Tibial artery (tissue), 4 donors: ENCODE measurements around the gene MED23.

Source experiments
- DNase-seq, 2 donors: peaks; one replicate each; pipeline ENCODE4 v3.0.0-alpha.2; 2019
- H3K27ac ChIP-seq, 2 donors: fragments of 200-600 bp; sonication (generic) in 1 of 2; 1 replicate in 1 of 2; 2 replicates in 1 of 2; pipeline ENCODE4 v1.5.1; 2018 to 2019; ENCODE audit warnings: mild to moderate bottlenecking in 1 of 2
- H3K27me3 ChIP-seq, 2 donors: fragments of 200-600 bp; sonication (generic) in 1 of 2; one replicate each; pipeline versions ENCODE4 v1.5.1 to v1.6.0; 2016 to 2019
- H3K36me3 ChIP-seq, 3 donors: fragments of 200-600 bp; sonication (generic) in 2 of 3; one replicate each; pipeline ENCODE4 v1.5.1; 2016 to 2019; ENCODE audit warnings: mild to moderate bottlenecking in 2 of 3
- H3K4me1 ChIP-seq, 4 donors: fragments of 200-600 bp; sonication (generic) in 2 of 4; 1 replicate in 3 of 4; 2 replicates in 1 of 4; pipeline ENCODE4 v1.5.1; 2016 to 2019
- H3K4me3 ChIP-seq, 2 donors: fragments of 200-600 bp; sonication (generic) in 1 of 2; 1 replicate in 1 of 2; 2 replicates in 1 of 2; pipeline ENCODE4 v1.5.1; 2018 to 2019; ENCODE audit warnings: mild to moderate bottlenecking in 2 of 2
- H3K9me3 ChIP-seq, 3 donors: fragments of 200-600 bp; sonication (generic) in 1 of 3; one replicate each; pipeline ENCODE4 v1.5.1; 2016 to 2019
- intact Hi-C: fragments of 100-400 bp; cut with DNase I; formaldehyde crosslinking; loops from one replicate; pipeline ENCODE4 v1.15.0; 2023; ENCODE audit warnings: low total_unique reads
- TF ChIP-seq, protein P1 (sequence below), 2 experiments: fragments of 200-600 bp in 1 of 2; fragments of 450-650 bp in 1 of 2; IDR thresholded peaks; one replicate each; pipeline ENCODE4 v1.5.1; 2017 to 2019; ENCODE audit warnings: antibody characterized with exemption in 2 of 2, mild to moderate bottlenecking in 1 of 2, moderate library complexity in 1 of 2

Gene MED23

DNA sequence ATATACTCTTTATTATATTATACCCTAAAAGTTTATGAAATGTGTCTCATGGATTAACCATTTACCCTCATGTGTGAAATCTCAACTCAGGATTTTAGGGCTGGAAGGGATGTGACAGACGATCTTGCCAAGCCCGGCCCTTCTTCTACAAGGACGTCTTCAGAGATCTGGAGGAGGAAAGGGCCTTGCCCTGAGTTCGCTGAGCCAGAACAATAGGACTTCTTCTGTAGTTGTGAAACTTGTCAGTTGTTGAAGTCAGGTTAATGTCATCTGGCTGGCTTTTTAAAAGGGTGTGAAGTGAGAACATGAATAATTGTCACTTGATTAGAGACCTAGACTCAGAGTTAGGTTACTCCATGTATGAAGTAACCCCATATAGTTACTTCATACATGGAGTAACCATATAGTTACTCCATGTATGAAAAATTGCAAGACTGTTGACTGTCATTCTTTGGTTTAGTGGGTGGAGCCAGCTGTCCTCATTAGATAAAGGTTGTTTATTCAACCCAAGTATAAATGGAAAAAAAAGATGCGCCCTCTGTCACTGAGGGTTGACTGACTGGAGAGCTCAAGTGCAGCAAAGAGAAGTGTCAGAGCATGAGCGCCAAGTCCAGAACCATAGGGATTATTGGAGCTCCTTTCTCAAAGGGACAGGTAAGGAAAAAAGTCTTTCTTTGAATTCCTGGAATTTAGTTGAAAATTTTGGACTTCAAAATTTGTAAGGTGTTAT is 55.2 kb downstream of the MED23 start, which contains the start of gene ARG1:
TSS of gene ARG1 (plus strand) at position 541 of the 730 bp plus-strand sequence. CDS start at position 598, 57 bp downstream.
- no peaks in the 10 kb centered on the region for H3K27me3 ChIP-seq
- peaks cover 11 to 30% (median 20%) of the 10 kb centered on the region in 3 donors for H3K36me3 ChIP-seq
- no peak for DNase-seq
- no peak within 1 kb of the TSS for H3K4me3 ChIP-seq
- H3K27ac ChIP-seq = no peak within 1 kb of the TSS
- H3K9me3 ChIP-seq = no peaks in the 10 kb centered on the region
- H3K4me1 ChIP-seq = no peaks in the 10 kb centered on the region
- intact Hi-C loops = no loop called here
- TF ChIP-seq, protein P1, sequence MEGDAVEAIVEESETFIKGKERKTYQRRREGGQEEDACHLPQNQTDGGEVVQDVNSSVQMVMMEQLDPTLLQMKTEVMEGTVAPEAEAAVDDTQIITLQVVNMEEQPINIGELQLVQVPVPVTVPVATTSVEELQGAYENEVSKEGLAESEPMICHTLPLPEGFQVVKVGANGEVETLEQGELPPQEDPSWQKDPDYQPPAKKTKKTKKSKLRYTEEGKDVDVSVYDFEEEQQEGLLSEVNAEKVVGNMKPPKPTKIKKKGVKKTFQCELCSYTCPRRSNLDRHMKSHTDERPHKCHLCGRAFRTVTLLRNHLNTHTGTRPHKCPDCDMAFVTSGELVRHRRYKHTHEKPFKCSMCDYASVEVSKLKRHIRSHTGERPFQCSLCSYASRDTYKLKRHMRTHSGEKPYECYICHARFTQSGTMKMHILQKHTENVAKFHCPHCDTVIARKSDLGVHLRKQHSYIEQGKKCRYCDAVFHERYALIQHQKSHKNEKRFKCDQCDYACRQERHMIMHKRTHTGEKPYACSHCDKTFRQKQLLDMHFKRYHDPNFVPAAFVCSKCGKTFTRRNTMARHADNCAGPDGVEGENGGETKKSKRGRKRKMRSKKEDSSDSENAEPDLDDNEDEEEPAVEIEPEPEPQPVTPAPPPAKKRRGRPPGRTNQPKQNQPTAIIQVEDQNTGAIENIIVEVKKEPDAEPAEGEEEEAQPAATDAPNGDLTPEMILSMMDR (IDR thresholded peaks at IDR 0.05) = no peak

DNA sequence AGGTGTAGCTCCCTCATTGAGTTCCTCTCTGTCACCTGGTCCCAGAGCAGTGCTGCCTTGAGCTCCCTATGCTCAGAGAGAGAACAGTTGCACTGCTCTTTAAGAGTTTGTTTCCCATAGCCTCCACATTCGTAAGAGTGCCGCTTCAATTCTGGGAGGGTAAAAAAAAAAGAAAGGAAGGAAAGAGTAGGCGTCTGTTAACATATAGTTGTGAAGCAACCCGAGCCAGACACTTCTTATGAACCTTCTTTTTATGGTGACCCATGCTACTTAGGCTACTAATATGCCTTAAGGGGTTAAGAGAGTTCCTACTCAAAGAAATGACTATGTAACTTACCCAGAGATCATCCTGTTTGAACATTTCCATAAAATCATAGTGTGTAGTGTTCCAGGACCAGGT is 59.3 kb downstream of the MED23 start:
- Histone ChIP-seq H3K27me3 (no peaks in the 10 kb centered on the region), H3K4me1 (no peaks in the 10 kb centered on the region), H3K36me3 (peaks cover 0 to 7% (median 2%) of the 10 kb centered on the region in 3 donors), H3K9me3 (no peaks in the 10 kb centered on the region), H3K4me3 (no peak overlapping the region), H3K27ac (no peak overlapping the region)
- intact Hi-C loops = no loop called here
- TF ChIP-seq, protein P1 (IDR thresholded peaks at IDR 0.05) = no peak
- no peak for DNase-seq

DNA sequence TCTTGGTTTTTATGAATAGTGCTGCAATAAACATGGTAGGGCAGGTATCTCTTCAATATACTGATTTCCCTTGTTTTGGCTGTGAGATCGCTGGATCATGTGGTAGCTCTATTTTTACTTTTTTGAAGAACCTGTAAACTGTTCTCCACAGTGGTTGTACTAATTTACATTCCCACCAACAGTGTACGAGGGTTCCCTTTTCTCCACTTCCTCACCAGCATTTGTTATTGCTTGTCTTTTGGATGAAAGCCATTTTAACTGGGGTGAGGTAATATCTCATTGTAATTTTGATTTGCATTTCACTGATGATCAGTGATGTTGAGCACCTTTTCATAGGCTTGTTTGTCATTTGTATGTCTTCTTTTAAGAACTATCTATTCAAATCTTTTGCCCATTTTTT is 63.0 kb downstream of the MED23 start:
- Histone ChIP-seq H3K4me3 (no peak overlapping the region), H3K27me3 (no peaks in the 10 kb centered on the region), H3K27ac (no peak overlapping the region), H3K4me1 (no peaks in the 10 kb centered on the region), H3K36me3 (no peaks in the 10 kb centered on the region), H3K9me3 (no peaks in the 10 kb centered on the region)
- intact Hi-C loops = no loop called here
- TF ChIP-seq, protein P1 (IDR thresholded peaks at IDR 0.05) = no peak
- DNase-seq = no peak

DNA sequence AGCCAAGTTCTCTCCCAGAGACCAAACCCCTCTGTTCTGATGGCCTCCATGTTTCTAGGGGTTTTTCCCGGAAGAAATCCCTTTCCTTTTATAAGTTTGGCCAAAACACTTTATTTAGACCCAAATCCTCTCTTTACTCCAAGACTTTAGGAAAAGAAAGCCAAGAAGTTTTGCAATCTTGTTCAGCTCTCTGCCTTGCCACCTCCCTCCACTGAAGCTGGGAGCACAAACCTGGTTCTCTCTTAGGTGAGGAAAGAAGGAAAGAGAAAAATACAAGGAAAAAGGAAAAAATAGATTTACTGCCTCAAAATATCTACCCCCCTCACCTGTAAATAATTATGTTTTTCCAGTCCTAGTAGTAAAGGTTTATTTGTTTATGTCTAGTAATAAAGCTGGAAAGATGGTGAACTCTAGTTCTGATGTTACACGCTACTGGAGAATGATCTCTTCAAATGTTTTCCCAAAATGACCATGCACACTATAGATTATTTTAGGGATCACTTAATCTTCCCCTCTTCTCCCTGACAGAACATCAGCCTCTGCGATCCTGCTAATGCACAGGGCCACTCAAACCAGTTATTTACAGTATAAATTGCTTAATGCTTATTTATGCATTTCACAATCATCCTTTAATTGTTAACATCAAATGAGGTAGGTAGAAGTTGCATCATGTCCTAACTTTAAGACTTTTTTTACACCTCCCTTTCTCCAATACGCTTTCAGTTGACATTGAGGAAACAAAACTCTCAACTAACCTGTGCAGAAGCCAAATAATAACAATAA is 65.9 kb downstream of the MED23 start:
- TF ChIP-seq, protein P1 (IDR thresholded peaks at IDR 0.05) = no peak
- Histone ChIP-seq H3K9me3 (no peaks in the 10 kb centered on the region), H3K27ac (no peak overlapping the region)

DNA sequence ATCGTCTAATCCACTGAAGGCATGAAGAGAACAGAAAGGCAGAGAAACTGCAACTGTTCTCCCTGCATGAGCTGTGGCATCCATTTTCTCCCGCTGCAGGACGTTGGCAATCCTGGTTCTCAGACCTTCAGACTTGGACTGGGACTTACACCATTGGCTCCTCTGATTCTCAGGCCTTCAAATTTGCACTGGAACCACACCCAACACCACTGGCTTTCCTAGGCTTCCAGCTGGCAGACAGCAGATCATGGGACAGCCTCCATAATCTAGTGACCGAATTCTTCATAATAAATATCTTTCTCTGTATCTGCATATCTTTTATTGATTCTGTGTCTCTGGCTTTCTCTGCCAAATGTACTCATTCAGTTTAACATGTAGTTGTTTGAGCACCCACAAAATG is 69.1 kb downstream of the MED23 start:
- H3K27me3 ChIP-seq = no peaks in the 10 kb centered on the region
- H3K27ac ChIP-seq = no peak overlapping the region
- TF ChIP-seq, protein P1 (IDR thresholded peaks at IDR 0.05) = no peak
- H3K4me3 ChIP-seq = no peak overlapping the region
- H3K9me3 ChIP-seq = no peaks in the 10 kb centered on the region
- DNase-seq = no peak
- intact Hi-C loops = no loop called here
- no peaks in the 10 kb centered on the region for H3K36me3 ChIP-seq
- no peaks in the 10 kb centered on the region for H3K4me1 ChIP-seq

More for the DNA sequence above, 65.9 kb downstream of the MED23 start:
- Histone ChIP-seq H3K4me1 (no peaks in the 10 kb centered on the region), H3K36me3 (no peaks in the 10 kb centered on the region), H3K4me3 (no peak overlapping the region), H3K27me3 (no peaks in the 10 kb centered on the region)
- no peak for DNase-seq
- intact Hi-C loops = no loop called here
